ENCODE measurements around the gene DNM3.

The DNM3 gene

GRCh38 chr1:171985639-171986038, 144.3 kb downstream of the DNM3 start:
- Histone ChIP-seq H3K36me3 (ENCODE audit: control insufficient read depth in 4 of 4, insufficient read depth in 4 of 4, low read length in 3 of 4) (no peaks in the 10 kb centered on the region), H3K4me1 (ENCODE audit: control extremely low read depth in 1 of 4, control insufficient read depth in 4 of 4, insufficient read depth in 4 of 4, low read length in 3 of 4) (peaks cover 0 to 7% (median 0%) of the 10 kb centered on the region in 4 experiments), H3K4me3 (ENCODE audit: control insufficient read depth in 1 of 7, extremely low read depth in 1 of 7, insufficient read depth in 4 of 7, low read depth in 2 of 7, low read length in 6 of 7) (no peak overlapping the region), H3K9me3 (ENCODE audit: control extremely low read depth in 1 of 5, control insufficient read depth in 4 of 5, insufficient read depth in 2 of 5, low read depth in 1 of 5, low read length in 4 of 5) (no peaks in the 10 kb centered on the region), H3K27ac (ENCODE audit: insufficient read depth in 1 of 2, low read depth in 1 of 2, low read length in 2 of 2, poor library complexity in 1 of 2, severe bottlenecking in 2 of 2) (no peak overlapping the region), H3K27me3 (replicated peaks in 2 of 5; ENCODE audit: control insufficient read depth in 4 of 5, insufficient read depth in 5 of 5, low read length in 4 of 5) (no peaks in the 10 kb centered on the region)
- peak in 1 of 3 donors; percentile 43 for DNase-seq
- ChIA-PET CTCF (interaction anchor here (0.6 to 20.6 kb wide), 23 partner anchors 10 to 446 kb away, joined by 3 to 568 read pairs (median 3); partner anchors contain the start of gene METTL13), POLR2A (interaction anchor here (1.1 kb wide), 1 partner anchor 187 kb away, joined by 3 read pairs; no protein-coding TSS in a partner anchor)
- 50% methylated on average over 1 of the region's 2 CpGs for WGBS (ENCODE audit: insufficient coverage)

GRCh38 chr1:171988243-171988885, 147.1 kb downstream of the DNM3 start:
- H3K27me3 ChIP-seq (replicated peaks in 2 of 5; ENCODE audit: control insufficient read depth in 4 of 5, insufficient read depth in 5 of 5, low read length in 4 of 5), result no peaks in the 10 kb centered on the region
- no peaks in the 10 kb centered on the region for H3K9me3 ChIP-seq (ENCODE audit: control extremely low read depth in 1 of 5, control insufficient read depth in 4 of 5, insufficient read depth in 2 of 5, low read depth in 1 of 5, low read length in 4 of 5)
- H3K27ac ChIP-seq (ENCODE audit: insufficient read depth in 1 of 2, low read depth in 1 of 2, low read length in 2 of 2, poor library complexity in 1 of 2, severe bottlenecking in 2 of 2), result no peak overlapping the region
- H3K4me1 ChIP-seq (ENCODE audit: control extremely low read depth in 1 of 4, control insufficient read depth in 4 of 4, insufficient read depth in 4 of 4, low read length in 3 of 4), result peaks cover 0 to 2% (median 0%) of the 10 kb centered on the region in 4 experiments
- ChIA-PET CTCF (interaction anchor here (0.9 to 20.6 kb wide), 10 partner anchors 9 to 343 kb away, joined by 3 to 568 read pairs (median 4); no protein-coding TSS in a partner anchor), POLR2A (interaction anchor here (0.6 kb wide), 1 partner anchor 221 kb away, joined by 9 read pairs; no protein-coding TSS in a partner anchor)
- H3K36me3 ChIP-seq (ENCODE audit: control insufficient read depth in 4 of 4, insufficient read depth in 4 of 4, low read length in 3 of 4), result no peaks in the 10 kb centered on the region
- no CpG with 5 or more reads among the region's 1 CpG for WGBS (ENCODE audit: insufficient coverage)
- no peak overlapping the region for H3K4me3 ChIP-seq (ENCODE audit: control insufficient read depth in 1 of 7, extremely low read depth in 1 of 7, insufficient read depth in 4 of 7, low read depth in 2 of 7, low read length in 6 of 7)
- DNase-seq, result no peak

- CTCF ChIA-PET, result interaction anchor here (1.5 to 20.6 kb wide), 3 partner anchors 31 to 188 kb away, joined by 4 to 568 read pairs (median 5); no protein-coding TSS in a partner anchor
- Histone ChIP-seq H3K27ac (ENCODE audit: insufficient read depth in 1 of 2, low read depth in 1 of 2, low read length in 2 of 2, poor library complexity in 1 of 2, severe bottlenecking in 2 of 2) (no peak overlapping the region), H3K4me3 (ENCODE audit: control insufficient read depth in 1 of 7, extremely low read depth in 1 of 7, insufficient read depth in 4 of 7, low read depth in 2 of 7, low read length in 6 of 7) (no peak overlapping the region), H3K27me3 (replicated peaks in 2 of 5; ENCODE audit: control insufficient read depth in 4 of 5, insufficient read depth in 5 of 5, low read length in 4 of 5) (no peaks in the 10 kb centered on the region), H3K4me1 (ENCODE audit: control extremely low read depth in 1 of 4, control insufficient read depth in 4 of 4, insufficient read depth in 4 of 4, low read length in 3 of 4) (no peaks in the 10 kb centered on the region), H3K36me3 (ENCODE audit: control insufficient read depth in 4 of 4, insufficient read depth in 4 of 4, low read length in 3 of 4) (no peaks in the 10 kb centered on the region), H3K9me3 (ENCODE audit: control extremely low read depth in 1 of 5, control insufficient read depth in 4 of 5, insufficient read depth in 2 of 5, low read depth in 1 of 5, low read length in 4 of 5) (no peaks in the 10 kb centered on the region)
- no peak for DNase-seq
- POLR2A ChIA-PET, result no interaction called here
Observed at GRCh38 chr1:171990371-171990770, 149.1 kb downstream of the DNM3 start.

GRCh38 chr1:171994293-171994692, 153.0 kb downstream of the DNM3 start:
- ChIA-PET POLR2A (interaction anchor here (0.8 kb wide), 1 partner anchor 134 kb away, joined by 7 read pairs; no protein-coding TSS in a partner anchor), CTCF (interaction anchor here (1.4 kb wide), 1 partner anchor 193 kb away, joined by 4 read pairs; no protein-coding TSS in a partner anchor)
- H3K36me3 ChIP-seq (ENCODE audit: control insufficient read depth in 4 of 4, insufficient read depth in 4 of 4, low read length in 3 of 4), result no peaks in the 10 kb centered on the region
- 100% methylated on average over 1 of the region's 2 CpGs for WGBS (ENCODE audit: insufficient coverage)
- no peaks in the 10 kb centered on the region for H3K27me3 ChIP-seq (replicated peaks in 2 of 5; ENCODE audit: control insufficient read depth in 4 of 5, insufficient read depth in 5 of 5, low read length in 4 of 5)
- H3K9me3 ChIP-seq (ENCODE audit: control extremely low read depth in 1 of 5, control insufficient read depth in 4 of 5, insufficient read depth in 2 of 5, low read depth in 1 of 5, low read length in 4 of 5), result no peaks in the 10 kb centered on the region
- DNase-seq, result no peak
- H3K4me1 ChIP-seq (ENCODE audit: control extremely low read depth in 1 of 4, control insufficient read depth in 4 of 4, insufficient read depth in 4 of 4, low read length in 3 of 4), result no peaks in the 10 kb centered on the region
- no peak overlapping the region for H3K27ac ChIP-seq (ENCODE audit: insufficient read depth in 1 of 2, low read depth in 1 of 2, low read length in 2 of 2, poor library complexity in 1 of 2, severe bottlenecking in 2 of 2)
- H3K4me3 ChIP-seq (ENCODE audit: control insufficient read depth in 1 of 7, extremely low read depth in 1 of 7, insufficient read depth in 4 of 7, low read depth in 2 of 7, low read length in 6 of 7), result no peak overlapping the region

GRCh38 chr1:171995573-171995972, 154.3 kb downstream of the DNM3 start:
- H3K4me3 ChIP-seq (ENCODE audit: control insufficient read depth in 1 of 7, extremely low read depth in 1 of 7, insufficient read depth in 4 of 7, low read depth in 2 of 7, low read length in 6 of 7), result no peak overlapping the region
- H3K27me3 ChIP-seq (replicated peaks in 2 of 5; ENCODE audit: control insufficient read depth in 4 of 5, insufficient read depth in 5 of 5, low read length in 4 of 5), result no peaks in the 10 kb centered on the region
- no peak overlapping the region for H3K27ac ChIP-seq (ENCODE audit: insufficient read depth in 1 of 2, low read depth in 1 of 2, low read length in 2 of 2, poor library complexity in 1 of 2, severe bottlenecking in 2 of 2)
- no peaks in the 10 kb centered on the region for H3K36me3 ChIP-seq (ENCODE audit: control insufficient read depth in 4 of 4, insufficient read depth in 4 of 4, low read length in 3 of 4)
- ChIA-PET CTCF (interaction anchor here (0.7 to 4.8 kb wide), 4 partner anchors 10 to 194 kb away, joined by 3 to 19 read pairs (median 4); no protein-coding TSS in a partner anchor), POLR2A (no interaction called here)
- no peaks in the 10 kb centered on the region for H3K4me1 ChIP-seq (ENCODE audit: control extremely low read depth in 1 of 4, control insufficient read depth in 4 of 4, insufficient read depth in 4 of 4, low read length in 3 of 4)
- DNase-seq, result no peak
- no CpG with 5 or more reads among the region's 3 CpGs for WGBS (ENCODE audit: insufficient coverage)
- no peaks in the 10 kb centered on the region for H3K9me3 ChIP-seq (ENCODE audit: control extremely low read depth in 1 of 5, control insufficient read depth in 4 of 5, insufficient read depth in 2 of 5, low read depth in 1 of 5, low read length in 4 of 5)

- no CpG with 5 or more reads among the region's 1 CpG for WGBS (ENCODE audit: insufficient coverage)
- no peaks in the 10 kb centered on the region for H3K4me1 ChIP-seq (ENCODE audit: control extremely low read depth in 1 of 4, control insufficient read depth in 4 of 4, insufficient read depth in 4 of 4, low read length in 3 of 4)
- H3K9me3 ChIP-seq (ENCODE audit: control extremely low read depth in 1 of 5, control insufficient read depth in 4 of 5, insufficient read depth in 2 of 5, low read depth in 1 of 5, low read length in 4 of 5), result no peaks in the 10 kb centered on the region
- POLR2A ChIA-PET, result no interaction called here
- H3K27ac ChIP-seq (ENCODE audit: insufficient read depth in 1 of 2, low read depth in 1 of 2, low read length in 2 of 2, poor library complexity in 1 of 2, severe bottlenecking in 2 of 2), result no peak overlapping the region
- DNase-seq, result no peak
- H3K4me3 ChIP-seq (ENCODE audit: control insufficient read depth in 1 of 7, extremely low read depth in 1 of 7, insufficient read depth in 4 of 7, low read depth in 2 of 7, low read length in 6 of 7), result no peak overlapping the region
- CTCF ChIA-PET, result interaction anchor here (1.0 to 4.8 kb wide), 4 partner anchors 10 to 197 kb away, joined by 3 to 19 read pairs (median 4); no protein-coding TSS in a partner anchor
- no peaks in the 10 kb centered on the region for H3K36me3 ChIP-seq (ENCODE audit: control insufficient read depth in 4 of 4, insufficient read depth in 4 of 4, low read length in 3 of 4)
- H3K27me3 ChIP-seq (replicated peaks in 2 of 5; ENCODE audit: control insufficient read depth in 4 of 5, insufficient read depth in 5 of 5, low read length in 4 of 5), result no peaks in the 10 kb centered on the region
Observed at GRCh38 chr1:171997936-171998335, 156.6 kb downstream of the DNM3 start.

- Histone ChIP-seq H3K27ac (ENCODE audit: insufficient read depth in 1 of 2, low read depth in 1 of 2, low read length in 2 of 2, poor library complexity in 1 of 2, severe bottlenecking in 2 of 2) (no peak overlapping the region), H3K27me3 (replicated peaks in 2 of 5; ENCODE audit: control insufficient read depth in 4 of 5, insufficient read depth in 5 of 5, low read length in 4 of 5) (no peaks in the 10 kb centered on the region), H3K4me1 (ENCODE audit: control extremely low read depth in 1 of 4, control insufficient read depth in 4 of 4, insufficient read depth in 4 of 4, low read length in 3 of 4) (peaks cover 0 to 7% (median 2%) of the 10 kb centered on the region in 4 experiments), H3K36me3 (ENCODE audit: control insufficient read depth in 4 of 4, insufficient read depth in 4 of 4, low read length in 3 of 4) (no peaks in the 10 kb centered on the region), H3K4me3 (ENCODE audit: control insufficient read depth in 1 of 7, extremely low read depth in 1 of 7, insufficient read depth in 4 of 7, low read depth in 2 of 7, low read length in 6 of 7) (no peak overlapping the region), H3K9me3 (ENCODE audit: control extremely low read depth in 1 of 5, control insufficient read depth in 4 of 5, insufficient read depth in 2 of 5, low read depth in 1 of 5, low read length in 4 of 5) (no peaks in the 10 kb centered on the region)
- POLR2A ChIA-PET, result no interaction called here
- CTCF ChIA-PET, result interaction anchor here (1.2 to 4.8 kb wide), 2 partner anchors 13 to 92 kb away, joined by 3 to 19 read pairs; no protein-coding TSS in a partner anchor
- DNase-seq, result no peak
- WGBS (ENCODE audit: insufficient coverage), result 97% methylated on average over 2 of the region's 2 CpGs
Observed at GRCh38 chr1:171998711-171999110, 157.4 kb downstream of the DNM3 start.

All from common myeloid progenitor, CD34-positive (primary cell).